HG03039 (cell line): ENCODE measurements around the gene DOHH.
A peak's percentile ranks its signal among the peaks of the same experiment; 100 is the strongest.

Source experiments
- ATAC-seq: cut with Tn5 transposase; IDR thresholded peaks from one replicate; pipeline ENCODE4 v1.9.1; 2021; ENCODE audit warnings: mild to moderate bottlenecking, moderate library complexity; ENCODE audit not compliant: unreplicated experiment

DOHH gene

GRCh38 chr19:3500429-3501101 lies at the start of gene DOHH:
Gene DOHH (minus strand): TSS chr19:3500674. CDS start chr19:3496814, 3,860 bp downstream.
- peak; percentile 66 for ATAC-seq

- no peak for ATAC-seq
Measured at GRCh38 chr19:3549816-3550215, 49.3 kb upstream of the DOHH start.

- no peak for ATAC-seq
Measured at GRCh38 chr19:3548606-3549005, 48.1 kb upstream of the DOHH start.

GRCh38 chr19:3547767-3548282 lies 47.4 kb upstream of the DOHH start:
- no peak for ATAC-seq

GRCh38 chr19:3547301-3547731 lies 46.8 kb upstream of the DOHH start:
- no peak for ATAC-seq

- ATAC-seq, result no peak
Measured at GRCh38 chr19:3546119-3546518, 45.6 kb upstream of the DOHH start.

GRCh38 chr19:3545669-3546034 lies 45.2 kb upstream of the DOHH start:
- no peak for ATAC-seq

- no peak for ATAC-seq
Measured at GRCh38 chr19:3544742-3545668, 44.5 kb upstream of the DOHH start.

- ATAC-seq, result no peak
Measured at GRCh38 chr19:3544058-3544376, 43.5 kb upstream of the DOHH start.

GRCh38 chr19:3543150-3544057 lies 42.9 kb upstream of the DOHH start:
- ATAC-seq, result no peak

GRCh38 chr19:3539756-3540118 lies 39.3 kb upstream of the DOHH start:
- no peak for ATAC-seq

- ATAC-seq, result no peak
Measured at GRCh38 chr19:3538965-3539755, 38.7 kb upstream of the DOHH start, which contains the start of gene TEKTIP1. Gene TEKTIP1 (plus strand): TSS chr19:3539174. CDS start chr19:3539178, 4 bp downstream.

- no peak for ATAC-seq
Measured at GRCh38 chr19:3538258-3538929, 37.9 kb upstream of the DOHH start.

- ATAC-seq, result no peak
Measured at GRCh38 chr19:3537438-3538240, 37.2 kb upstream of the DOHH start.

- no peak for ATAC-seq
Measured at GRCh38 chr19:3537101-3537437, 36.6 kb upstream of the DOHH start.

- ATAC-seq, result no peak
Measured at GRCh38 chr19:3536429-3537100, 36.1 kb upstream of the DOHH start.

- no peak for ATAC-seq
Measured at GRCh38 chr19:3535981-3536380, 35.5 kb upstream of the DOHH start.

GRCh38 chr19:3535563-3535965 lies 35.1 kb upstream of the DOHH start:
- no peak for ATAC-seq

- no peak for ATAC-seq
Measured at GRCh38 chr19:3535235-3535535, 34.7 kb upstream of the DOHH start.
